Fibroblast of the aortic adventitia (primary cell): ENCODE results near the gene TBCC. TPM values are rescaled to one million over a fixed set of nuclear protein-coding genes. Genes with fewer than 3 reads are reported as not detected.

Experiments used
- DNase-seq: peaks from one replicate; pipeline ENCODE4 v3.0.0-alpha.2; 2010; ENCODE audit warnings: low read depth
- H3K4me3 ChIP-seq: 2 replicates; pipeline ENCODE4 v1.5.1; 2011; ENCODE audit warnings: low read depth, mild to moderate bottlenecking, control low read depth, low read length, moderate library complexity
- CTCF ChIP-seq: IDR thresholded peaks from 2 replicates; pipeline ENCODE4 v1.5.1; 2011; ENCODE audit warnings: mild to moderate bottlenecking, low read length, control low read depth, inconsistent platforms; ENCODE audit not compliant: insufficient read depth
- total RNA-seq: library from RNA; depleted of rRNA; stranded (reverse); fragments of >200 nt; gene quantifications from 2 replicates; pipeline ENCODE4 v1.2.3, GENCODE V29; 2012; ENCODE audit warnings: low replicate concordance

TBCC gene
- 19.3 and 31.1 TPM in 2 replicates for total RNA-seq

GRCh38 chr6:42745640-42746462 lies at the start of gene TBCC:
TSS of gene TBCC (minus strand) at chr6:42746103. CDS start at chr6:42746073, 30 bp downstream.
- DNase-seq: peak; percentile 98
- no peak for TF ChIP-seq CTCF
- H3K4me3 ChIP-seq: peak within 1 kb of the TSS; percentile 97

GRCh38 chr6:42795651-42796050 lies 49.7 kb upstream of the TBCC start:
- no peak for DNase-seq
- H3K4me3 ChIP-seq: no peak overlapping the region
- no peak for TF ChIP-seq CTCF

- no peak for TF ChIP-seq CTCF
- H3K4me3 ChIP-seq: no peak overlapping the region
- no peak for DNase-seq
Observed at GRCh38 chr6:42791706-42792320, 45.9 kb upstream of the TBCC start.

- H3K4me3 ChIP-seq: no peak overlapping the region
- DNase-seq: no peak
- no peak for TF ChIP-seq CTCF
Observed at GRCh38 chr6:42790549-42791181, 44.8 kb upstream of the TBCC start.

GRCh38 chr6:42788671-42789070 lies 42.8 kb upstream of the TBCC start:
- TF ChIP-seq CTCF: no peak
- no peak for DNase-seq
- no peak overlapping the region for H3K4me3 ChIP-seq

- TF ChIP-seq CTCF: no peak
- no peak for DNase-seq
- no peak overlapping the region for H3K4me3 ChIP-seq
Observed at GRCh38 chr6:42787063-42787472, 41.2 kb upstream of the TBCC start.
